GM21529 (cell line): ENCODE measurements around the gene CDH20.

ENCODE experiments used
- ATAC-seq: cut with Tn5 transposase; IDR thresholded peaks from one replicate; pipeline ENCODE4 v1.9.1; 2021; ENCODE audit not compliant: unreplicated experiment

The CDH20 gene

DNA sequence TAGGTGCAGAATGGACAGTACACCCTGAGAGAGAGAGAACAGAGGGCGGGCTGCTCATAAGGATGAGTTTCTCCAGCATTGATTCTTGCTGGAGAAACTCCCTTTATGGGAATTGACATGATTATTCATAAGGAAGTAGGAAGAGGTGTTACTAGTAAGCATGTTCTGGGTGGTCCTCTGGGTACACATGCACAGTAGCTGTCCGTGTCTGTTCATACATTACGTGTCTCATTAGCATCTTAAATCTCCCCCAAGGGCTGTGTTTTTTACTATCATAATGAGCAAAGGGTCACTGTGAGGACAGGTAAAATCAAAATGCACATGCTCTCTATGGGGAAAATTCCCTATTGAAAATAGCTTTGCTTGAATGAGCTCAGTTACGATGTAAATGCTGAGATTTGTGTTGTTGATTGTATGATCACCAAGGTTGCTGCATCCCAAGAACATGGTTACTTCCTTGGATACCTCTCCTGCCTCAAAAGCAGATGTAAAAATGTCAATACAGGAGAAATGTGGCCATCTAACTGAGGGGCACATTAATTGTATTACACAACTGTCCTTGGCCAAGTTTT, 238.9 kb downstream of the CDH20 start:
- no peak for ATAC-seq

DNA sequence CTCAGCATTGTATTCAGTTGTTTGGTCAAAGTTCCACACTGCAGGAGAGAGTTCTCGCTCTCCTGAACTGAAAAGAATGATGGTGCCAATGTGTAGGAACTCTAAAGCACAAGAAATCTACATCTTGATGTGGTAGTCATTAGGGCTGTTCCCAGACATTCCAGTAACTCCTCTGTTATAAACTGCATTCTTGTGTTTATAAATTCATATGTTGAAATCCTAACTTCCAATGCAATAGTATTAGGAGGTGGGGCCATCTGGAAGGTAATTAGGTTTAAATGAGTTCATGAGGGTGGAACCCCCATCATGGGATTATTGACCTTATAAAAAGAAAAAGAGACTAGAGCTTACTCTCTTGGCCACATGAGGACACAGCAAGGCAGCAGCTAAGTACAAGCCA, 239.6 kb downstream of the CDH20 start:
- ATAC-seq: no peak

DNA sequence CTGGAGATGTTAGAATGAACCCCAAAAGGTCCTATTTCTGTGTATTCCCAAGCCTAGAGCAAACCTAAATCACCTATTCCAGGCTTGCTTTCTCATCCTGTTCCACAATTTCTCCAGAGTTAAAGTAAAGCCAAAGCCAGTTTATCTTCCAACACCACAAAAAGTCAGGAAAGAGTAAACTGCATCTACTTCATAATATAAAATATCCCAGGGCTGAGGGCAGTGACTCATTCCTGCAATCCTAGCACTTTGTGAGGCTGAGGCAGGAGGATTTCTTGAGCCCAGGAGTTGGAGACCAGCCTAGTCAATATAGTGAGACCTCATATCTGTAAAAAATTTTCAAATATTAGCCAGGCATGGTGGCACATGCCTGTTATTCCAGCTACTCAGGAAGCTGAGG, 241.4 kb downstream of the CDH20 start:
- no peak for ATAC-seq

DNA sequence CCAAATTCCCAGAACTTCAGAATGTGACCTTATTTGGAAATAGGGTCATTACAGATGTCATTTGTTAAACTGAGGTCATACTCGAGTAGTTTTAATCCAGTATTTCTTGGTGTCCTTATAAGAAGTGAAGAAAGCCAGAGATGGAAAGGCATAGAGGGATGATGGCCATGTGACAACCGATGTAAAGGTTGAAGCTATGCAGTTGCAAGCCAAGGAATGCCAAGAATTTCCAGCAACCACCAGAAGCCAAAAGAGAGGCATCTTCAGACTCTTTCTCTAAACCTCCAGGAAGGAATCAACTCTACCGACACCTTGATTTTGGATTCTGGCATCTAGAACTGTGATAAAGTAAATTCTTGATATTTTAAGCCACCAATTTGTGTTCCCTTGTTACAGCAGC, 242.2 kb downstream of the CDH20 start:
- no peak for ATAC-seq

DNA sequence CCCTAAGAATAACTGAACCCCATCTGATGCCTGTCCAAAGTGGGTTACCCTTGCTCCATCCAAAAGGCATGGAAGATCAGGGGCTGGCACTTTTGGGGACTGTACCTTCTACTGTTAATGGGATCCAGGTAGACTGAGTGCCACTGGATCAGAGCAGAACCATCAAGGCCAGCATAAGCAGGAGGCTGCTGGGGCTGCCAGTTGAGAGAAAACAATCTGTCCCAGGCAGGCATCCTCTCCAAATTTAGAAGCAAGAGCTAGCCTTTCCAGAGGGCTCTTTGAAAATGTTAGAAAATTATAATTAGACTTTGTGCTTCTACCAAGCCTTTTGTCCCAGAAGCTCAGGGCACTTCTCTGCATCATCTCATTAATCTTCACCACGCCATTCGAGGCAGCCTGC, 245.6 kb downstream of the CDH20 start:
- ATAC-seq: no peak

DNA sequence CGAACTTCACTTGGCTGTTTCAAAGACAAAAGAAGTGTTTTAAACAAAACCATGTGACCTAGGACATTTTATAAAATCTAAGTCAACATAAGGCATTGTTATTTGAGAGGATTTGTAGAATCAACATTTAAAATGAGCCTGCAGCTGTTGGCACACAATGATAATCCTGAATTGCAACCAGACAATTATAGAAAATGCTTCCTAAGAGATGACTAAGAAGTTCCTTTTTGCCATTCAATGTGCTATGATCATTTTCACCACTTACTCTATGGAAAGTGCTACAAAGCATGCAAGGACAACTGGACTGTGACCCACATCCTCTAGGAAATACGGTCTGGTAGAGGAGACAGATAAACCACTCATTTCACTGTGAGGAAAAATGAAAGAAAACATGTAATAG, 246.4 kb downstream of the CDH20 start:
- ATAC-seq: no peak

DNA sequence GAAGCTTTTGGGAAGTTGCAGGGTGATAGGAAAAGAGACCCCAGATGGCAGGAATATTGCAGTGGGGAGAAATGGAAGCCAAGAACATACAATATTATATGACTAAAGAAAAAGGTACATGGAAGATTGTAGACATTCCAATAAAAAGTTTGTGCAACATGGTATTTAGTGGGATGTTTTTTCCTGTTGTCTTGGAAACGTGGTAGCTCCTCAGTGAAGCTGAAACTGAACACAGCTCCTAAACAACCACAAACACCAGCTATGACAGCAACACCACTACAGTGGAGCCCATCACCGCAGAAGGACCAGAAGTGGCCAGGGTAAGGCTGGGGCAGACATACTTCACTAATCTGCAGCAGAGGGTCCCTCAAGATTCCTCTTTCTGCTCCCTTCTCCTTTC, 246.8 kb downstream of the CDH20 start:
- ATAC-seq: no peak

DNA sequence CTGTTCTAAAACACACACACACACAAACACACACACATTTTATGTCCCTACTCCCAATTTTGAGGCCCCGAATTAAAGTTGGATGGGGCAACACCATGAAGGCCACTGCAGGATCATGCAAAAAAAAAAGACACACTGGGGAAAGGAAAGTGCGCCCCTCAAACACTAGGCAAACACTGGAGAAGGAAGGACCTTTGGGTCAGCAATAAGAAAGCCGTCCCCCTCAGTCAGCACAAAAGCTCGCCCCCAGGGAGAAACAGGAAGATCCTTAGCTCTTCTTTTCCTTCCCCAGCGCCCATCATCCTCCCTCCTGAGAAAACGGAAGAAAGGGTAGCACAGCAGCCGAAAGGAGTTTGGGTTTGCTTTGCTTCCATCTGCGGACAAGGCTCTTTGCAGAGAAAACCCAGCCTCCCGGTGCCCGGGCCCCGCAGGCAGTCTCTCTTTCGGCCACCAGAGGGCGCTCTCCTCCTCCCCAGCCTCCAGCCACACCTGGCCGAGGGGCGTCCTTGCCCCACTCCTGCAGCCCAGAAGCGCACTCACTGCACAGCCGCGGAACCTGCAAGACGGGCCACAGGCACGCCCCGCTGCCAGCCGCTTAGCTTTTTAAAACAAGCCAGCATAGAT, 248.5 kb downstream of the CDH20 start:
- peak; percentile 97 for ATAC-seq

DNA sequence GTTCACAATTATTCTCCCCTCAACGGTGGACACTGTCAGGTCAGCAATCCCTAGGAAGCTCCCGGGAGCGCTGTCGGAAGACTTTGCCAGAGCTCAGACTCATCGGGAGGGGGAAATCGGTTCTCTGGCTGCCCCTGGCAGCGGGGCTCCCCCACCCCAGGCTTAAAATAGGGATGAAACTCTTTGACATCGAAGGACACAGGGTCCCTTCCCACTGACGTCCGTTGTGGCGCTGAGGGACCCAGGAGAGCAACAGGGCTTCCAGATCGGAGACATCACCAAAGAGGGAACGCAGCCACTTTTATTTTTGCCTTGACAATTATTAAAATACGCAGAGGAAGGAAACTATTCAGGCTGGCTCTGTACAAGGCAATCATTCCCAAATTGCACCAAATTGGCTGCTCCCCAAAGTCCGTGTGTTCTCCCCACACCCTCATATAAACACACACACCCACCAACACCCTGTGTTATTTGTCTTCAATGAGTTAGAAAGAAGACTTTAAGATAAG, 249.0 kb downstream of the CDH20 start:
- peak; percentile 25 for ATAC-seq

DNA sequence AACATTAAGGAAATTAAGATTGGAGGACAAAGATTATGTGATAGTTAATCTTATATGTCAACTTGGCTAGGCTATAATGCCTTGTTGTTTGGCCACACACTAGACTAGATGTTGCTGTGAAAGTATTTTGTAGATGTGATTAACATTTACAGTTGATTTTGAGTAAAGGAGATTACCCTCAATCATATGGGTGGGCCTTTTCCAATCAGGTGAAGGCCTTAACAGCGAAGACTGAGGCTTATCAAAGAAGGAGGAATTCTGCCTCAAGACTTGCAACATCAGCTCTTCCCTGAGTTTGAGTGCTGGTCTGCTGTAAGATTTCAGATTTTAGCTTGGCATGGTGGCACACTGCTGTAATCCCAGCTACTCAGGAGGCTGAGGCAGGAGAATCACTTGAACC, 250.3 kb downstream of the CDH20 start:
- no peak for ATAC-seq

DNA sequence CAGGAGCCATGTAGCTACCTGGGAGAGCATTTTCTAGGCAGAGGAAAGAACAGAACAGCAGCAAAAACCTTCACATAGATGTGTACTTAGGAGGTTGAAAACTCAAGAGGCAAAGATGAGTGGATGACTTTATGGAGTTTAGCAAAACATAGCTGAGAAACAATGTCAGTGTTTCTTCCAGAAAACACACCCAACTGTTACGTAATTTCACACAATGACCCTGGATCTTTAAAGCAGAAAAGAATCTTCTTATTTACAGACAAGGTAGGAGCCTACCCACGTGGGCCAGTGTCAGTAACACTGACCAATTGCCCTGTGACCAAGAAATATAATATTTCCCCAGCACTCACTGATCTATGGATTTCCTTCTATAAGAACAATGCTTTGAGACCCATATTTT, 254.6 kb downstream of the CDH20 start:
- ATAC-seq: no peak

DNA sequence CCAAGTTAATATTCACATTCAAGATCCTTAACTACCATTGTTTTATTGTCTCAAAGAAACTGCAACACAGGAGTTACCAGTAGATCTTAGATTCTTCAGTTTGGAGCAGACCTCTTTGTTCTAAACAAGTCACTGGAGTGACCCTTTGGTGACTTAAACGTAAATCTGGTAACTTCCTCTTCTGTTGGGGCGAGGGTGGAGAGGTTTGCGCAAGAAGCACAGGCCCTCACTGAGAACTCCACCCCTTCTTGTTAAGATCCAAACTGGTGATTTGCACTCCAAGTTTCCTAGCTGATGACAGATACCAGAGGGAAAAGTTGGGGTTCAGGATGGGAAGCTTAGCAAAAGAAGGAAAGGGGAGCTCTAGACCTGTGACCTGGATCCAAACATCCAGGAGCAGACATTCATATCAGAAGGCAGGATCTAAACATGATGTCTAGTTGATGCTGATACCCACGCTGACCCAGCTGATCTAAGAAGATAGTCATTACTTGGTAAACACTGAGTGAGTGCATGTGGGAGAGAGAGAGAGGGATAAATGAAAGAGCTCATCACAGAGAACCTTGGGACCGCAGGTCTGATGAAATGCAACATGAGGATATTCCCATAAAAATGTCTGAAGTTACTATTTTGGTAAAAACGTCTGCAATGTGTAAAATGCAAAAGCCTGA, 256.0 kb downstream of the CDH20 start:
- ATAC-seq: no peak

DNA sequence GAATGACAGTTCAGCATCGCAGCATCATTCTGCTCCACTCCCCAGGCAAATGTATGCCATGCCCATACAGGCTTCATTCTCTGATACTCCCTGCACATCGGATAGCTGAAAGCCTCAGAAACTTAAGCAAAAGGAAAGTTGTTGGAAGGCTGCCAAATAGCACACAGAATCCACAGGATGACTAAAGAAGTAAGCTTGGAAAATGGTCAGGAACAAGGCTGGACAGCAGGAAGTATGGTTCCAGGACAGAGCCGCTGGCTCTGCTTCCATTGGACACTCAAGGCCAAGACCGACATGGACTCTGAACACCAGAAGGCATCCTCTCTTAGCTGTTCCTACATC, 256.5 kb downstream of the CDH20 start:
- no peak for ATAC-seq

DNA sequence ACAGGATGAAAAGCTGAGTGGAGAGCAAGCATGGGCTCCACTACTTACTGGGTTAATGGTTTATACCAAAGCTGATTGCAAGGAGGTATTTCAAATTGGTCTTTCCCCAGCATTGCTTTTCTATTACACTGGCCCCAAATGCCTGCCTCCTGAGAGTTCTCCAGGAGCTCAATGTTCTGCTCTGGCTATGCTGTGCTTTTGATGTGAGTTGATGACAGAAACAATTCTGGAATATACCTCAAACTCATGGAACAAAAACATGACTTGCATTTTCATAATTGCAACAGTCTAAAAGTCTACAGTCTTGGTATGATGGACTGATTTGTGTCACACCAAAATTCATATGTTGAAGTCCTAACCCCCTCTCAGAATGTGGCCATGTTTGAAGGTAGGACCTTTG, 258.0 kb downstream of the CDH20 start:
- no peak for ATAC-seq

DNA sequence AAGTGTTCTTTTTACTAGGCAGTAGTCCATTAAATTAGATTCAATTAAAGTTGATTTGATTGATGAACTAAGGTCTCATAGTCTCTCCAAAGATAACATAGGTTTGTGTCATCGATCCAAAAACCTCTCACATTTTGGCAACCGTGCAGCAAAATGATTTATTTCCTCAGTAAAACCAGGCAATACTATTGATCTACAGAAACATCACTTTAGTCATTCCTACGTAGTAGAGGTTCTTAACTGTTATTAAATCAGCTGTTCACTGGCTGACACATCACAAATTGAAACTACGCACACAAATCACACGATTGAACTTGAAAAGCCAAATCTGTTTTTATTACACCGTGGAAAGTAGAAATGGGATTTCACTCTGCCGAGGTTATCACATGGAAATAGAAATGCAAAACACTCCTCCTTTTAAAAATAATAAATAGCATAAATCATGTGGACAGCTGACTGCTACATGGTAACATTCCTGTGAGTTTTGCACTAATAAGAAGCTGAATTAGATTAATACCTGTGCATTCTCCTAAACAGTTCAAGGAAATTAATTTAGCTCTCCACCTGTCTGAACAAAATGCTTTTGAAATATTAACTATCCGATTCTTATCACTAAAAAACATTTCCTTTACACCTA, 262.5 kb downstream of the CDH20 start:
- ATAC-seq: no peak

DNA sequence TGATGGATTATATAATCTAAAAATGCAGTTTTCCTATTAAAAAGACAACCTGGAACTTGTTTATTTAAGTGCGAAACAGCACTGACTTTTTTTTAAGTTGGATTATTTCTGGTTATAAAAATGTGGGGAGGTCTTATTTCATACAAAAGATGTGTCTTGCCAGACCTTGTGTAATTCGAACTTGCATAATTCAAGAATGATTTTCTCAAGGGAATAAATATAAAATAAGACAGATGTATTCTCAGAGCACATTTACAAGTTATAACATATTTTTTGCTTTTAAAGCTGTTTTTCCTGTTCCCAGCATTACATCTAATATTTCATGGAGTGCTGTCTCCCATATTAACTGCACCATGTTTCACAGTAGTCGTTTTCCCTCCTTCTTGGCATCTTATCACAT, 263.1 kb downstream of the CDH20 start:
- ATAC-seq: no peak

DNA sequence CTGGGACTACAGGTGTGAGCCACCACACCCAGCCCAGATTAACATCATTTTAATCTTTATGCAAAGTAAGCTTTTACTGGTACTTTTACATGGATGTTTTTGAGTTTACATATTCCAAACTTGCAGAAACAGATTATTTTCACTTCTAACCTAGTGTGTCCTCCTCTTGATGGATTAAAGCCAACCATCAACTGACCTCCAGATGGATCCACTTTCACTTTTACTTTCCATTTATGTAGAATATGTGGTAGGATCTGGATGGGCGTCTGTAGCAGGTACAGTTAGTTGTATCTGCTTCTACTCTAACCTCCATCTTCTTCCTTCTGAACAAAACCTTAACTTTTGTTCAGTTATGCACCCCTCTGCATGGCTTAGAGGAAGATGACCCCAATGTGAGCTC, 264.1 kb downstream of the CDH20 start:
- ATAC-seq: no peak

DNA sequence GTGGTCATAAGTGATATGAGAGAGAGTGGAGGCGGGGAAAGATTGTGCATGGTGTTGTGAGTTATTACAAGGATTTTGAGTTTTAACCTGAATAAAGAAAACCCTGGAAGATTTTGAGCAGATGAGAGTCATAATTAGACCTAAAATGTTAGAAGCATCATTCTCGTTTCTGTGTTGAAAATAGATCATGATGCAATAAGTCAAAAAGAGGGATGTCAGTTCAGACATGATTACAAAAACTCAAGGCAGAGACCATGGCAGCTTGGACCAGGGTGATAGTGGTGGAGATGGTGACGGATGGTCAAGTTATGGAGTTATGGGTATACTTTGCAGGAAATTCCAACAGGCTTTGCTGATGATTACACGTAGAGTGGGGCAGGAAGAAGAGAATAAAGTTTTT, 267.2 kb downstream of the CDH20 start:
- no peak for ATAC-seq

DNA sequence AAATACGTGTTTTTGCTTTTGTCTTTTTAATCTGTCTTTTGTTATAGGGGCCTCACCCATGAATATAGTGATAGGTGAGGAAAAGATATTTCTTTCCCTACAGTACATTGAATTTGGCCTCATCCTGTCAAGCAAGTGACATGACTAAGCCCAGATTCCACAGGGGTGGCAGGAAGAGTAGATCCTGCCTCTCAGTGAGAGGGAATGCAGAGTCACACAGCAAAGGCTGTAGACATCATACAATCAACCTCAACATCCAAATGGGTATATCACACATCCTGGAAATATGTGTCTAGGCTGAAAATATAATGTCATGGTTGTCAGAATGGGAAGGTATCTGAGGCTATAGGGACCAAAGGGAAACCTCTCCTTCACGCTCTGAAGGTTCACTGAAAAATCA, 269.6 kb downstream of the CDH20 start:
- no peak for ATAC-seq
